ENCODE measurements around the gene SRRM5.

DNA sequence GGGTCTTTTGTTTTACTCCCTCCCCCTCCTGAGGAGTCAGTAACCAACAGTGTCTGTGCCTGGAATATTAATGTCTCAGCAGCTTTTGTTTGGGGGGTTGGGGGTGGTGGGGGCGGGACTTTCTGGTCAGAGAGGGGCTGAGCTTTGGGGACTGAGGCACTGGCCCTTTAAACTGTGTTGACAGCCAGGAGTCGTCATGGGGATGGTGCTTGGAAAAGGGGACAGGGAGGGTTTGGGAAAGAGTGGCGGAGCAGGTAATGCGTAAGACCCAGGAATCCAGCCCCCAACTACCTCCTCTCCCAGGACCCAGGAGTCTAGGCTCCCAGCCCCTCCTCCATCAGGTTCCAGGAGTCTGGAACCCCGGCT, 22.6 kb downstream of the SRRM5 start:
- TF ChIP-seq FOXA1 (IDR thresholded peaks at IDR 0.05) (no peak), SUZ12 (IDR thresholded peaks at IDR 0.05) (no peak), FOXK2 (IDR thresholded peaks at IDR 0.05) (no peak), ELF4 (IDR thresholded peaks at IDR 0.05) (no peak), SP1 (IDR thresholded peaks at IDR 0.05) (no peak), BHLHE40 (IDR thresholded peaks at IDR 0.05; ENCODE audit: borderline replicate concordance) (no peak), LEF1 (IDR thresholded peaks at IDR 0.05; ENCODE audit: borderline replicate concordance) (no peak), TARDBP (IDR thresholded peaks at IDR 0.05) (no peak)
